ENCODE measurements around the gene RDH5. TPM values are rescaled to one million over a fixed set of nuclear protein-coding genes. Genes with fewer than 3 reads are reported as not detected.

Gene RDH5
- total RNA-seq (2014; rRNA removed; shearing (Covaris generic)): 2.0 and 3.2 TPM in 2 replicates

- DNase-seq (ENCODE audit: low read depth): peak; percentile 64
Measured at GRCh38 chr12:55720071-55720564, at the start of gene RDH5. TSS of gene RDH5 (plus strand) at chr12:55720393. CDS start at chr12:55721185, 792 bp downstream.

- no peak for DNase-seq (ENCODE audit: low read depth)
Measured at GRCh38 chr12:55671746-55672145, 48.4 kb upstream of the RDH5 start.

- no peak for DNase-seq (ENCODE audit: low read depth)
Measured at GRCh38 chr12:55673638-55674037, 46.6 kb upstream of the RDH5 start.

GRCh38 chr12:55675666-55676065, 44.5 kb upstream of the RDH5 start:
- no peak for DNase-seq (ENCODE audit: low read depth)

- no peak for DNase-seq (ENCODE audit: low read depth)
Measured at GRCh38 chr12:55676707-55677106, 43.5 kb upstream of the RDH5 start.

GRCh38 chr12:55679691-55680090, 40.5 kb upstream of the RDH5 start:
- DNase-seq (ENCODE audit: low read depth): no peak

GRCh38 chr12:55681142-55682077, 38.8 kb upstream of the RDH5 start:
- peak; percentile 83 for DNase-seq (ENCODE audit: low read depth)

GRCh38 chr12:55682087-55682796, 38.0 kb upstream of the RDH5 start:
- DNase-seq (ENCODE audit: low read depth): no peak

- no peak for DNase-seq (ENCODE audit: low read depth)
Measured at GRCh38 chr12:55683676-55684075, 36.5 kb upstream of the RDH5 start.

GRCh38 chr12:55684761-55685370, 35.3 kb upstream of the RDH5 start:
- DNase-seq (ENCODE audit: low read depth): no peak

- no peak for DNase-seq (ENCODE audit: low read depth)
Measured at GRCh38 chr12:55685671-55686070, 34.5 kb upstream of the RDH5 start.

- peak; percentile 44 for DNase-seq (ENCODE audit: low read depth)
Measured at GRCh38 chr12:55686366-55687010, 33.7 kb upstream of the RDH5 start.

GRCh38 chr12:55687746-55688145, 32.4 kb upstream of the RDH5 start:
- DNase-seq (ENCODE audit: low read depth): no peak

- DNase-seq (ENCODE audit: low read depth): no peak
Measured at GRCh38 chr12:55688716-55689655, 31.2 kb upstream of the RDH5 start.

- no peak for DNase-seq (ENCODE audit: low read depth)
Measured at GRCh38 chr12:55692631-55693322, 27.4 kb upstream of the RDH5 start.

- no peak for DNase-seq (ENCODE audit: low read depth)
Measured at GRCh38 chr12:55693323-55694187, 26.6 kb upstream of the RDH5 start.

- DNase-seq (ENCODE audit: low read depth): no peak
Measured at GRCh38 chr12:55694188-55694515, 26.0 kb upstream of the RDH5 start.

- DNase-seq (ENCODE audit: low read depth): no peak
Measured at GRCh38 chr12:55694651-55695050, 25.5 kb upstream of the RDH5 start.

GRCh38 chr12:55695349-55695748, 24.8 kb upstream of the RDH5 start:
- no peak for DNase-seq (ENCODE audit: low read depth)
